ENCODE results near the gene NFKBIE.

The NFKBIE gene

DNA sequence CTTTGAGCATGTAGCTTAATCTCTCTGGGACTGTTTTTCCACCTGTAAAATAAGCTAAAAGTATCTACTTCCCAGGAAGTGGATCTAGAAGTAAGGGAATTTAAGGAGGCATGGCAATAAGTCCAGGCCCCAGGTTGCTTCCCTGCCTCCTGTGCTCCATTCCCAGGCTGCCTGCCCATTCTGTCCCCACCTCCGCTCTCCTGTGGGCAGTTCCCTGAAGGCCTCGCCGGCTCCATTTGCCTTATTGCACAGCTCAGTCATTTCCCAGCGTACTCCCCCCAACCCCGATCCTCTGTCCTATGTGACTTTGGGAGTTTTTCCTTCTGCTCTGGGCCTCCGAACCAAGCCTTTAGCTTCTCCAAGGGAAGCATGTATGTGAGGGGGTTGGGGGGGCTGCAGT is 37.3 kb downstream of the NFKBIE start:
- no peak for DNase-seq (ENCODE audit: low read depth in 2 of 3, low spot score in 1 of 3)

DNA sequence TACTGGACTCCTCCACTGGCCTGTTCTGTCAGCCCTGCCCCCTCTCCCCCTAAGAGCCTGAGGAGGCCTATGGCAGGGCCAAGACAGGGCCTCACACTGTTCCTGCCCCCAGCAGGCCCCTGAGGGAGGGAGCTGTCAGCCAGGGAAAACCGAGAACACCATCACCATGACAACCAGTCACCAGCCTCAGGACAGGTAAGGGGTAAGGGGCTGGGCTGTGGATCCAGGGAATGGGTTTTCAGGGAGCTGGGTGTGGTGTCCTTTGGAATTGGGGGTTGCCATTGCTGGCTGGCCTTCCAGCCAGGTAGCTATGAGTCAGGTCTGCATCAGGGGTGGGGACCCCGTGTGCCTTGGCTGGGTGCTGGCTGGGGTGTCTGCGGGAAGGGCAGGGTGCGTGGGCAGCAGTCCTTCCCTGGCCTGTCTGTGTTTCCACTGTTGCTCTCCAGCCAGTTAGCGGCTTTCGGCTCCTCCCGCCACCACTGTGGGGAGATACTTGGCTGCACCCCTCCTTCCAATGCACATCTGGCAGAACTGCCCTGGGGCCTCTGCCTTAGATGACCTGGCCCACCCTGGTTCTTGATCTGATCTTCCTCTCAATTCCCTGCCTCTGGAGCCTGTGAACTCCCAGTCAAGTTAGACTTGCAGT is 38.1 kb downstream of the NFKBIE start:
- DNase-seq (ENCODE audit: low read depth in 2 of 3, low spot score in 1 of 3), result no peak

DNA sequence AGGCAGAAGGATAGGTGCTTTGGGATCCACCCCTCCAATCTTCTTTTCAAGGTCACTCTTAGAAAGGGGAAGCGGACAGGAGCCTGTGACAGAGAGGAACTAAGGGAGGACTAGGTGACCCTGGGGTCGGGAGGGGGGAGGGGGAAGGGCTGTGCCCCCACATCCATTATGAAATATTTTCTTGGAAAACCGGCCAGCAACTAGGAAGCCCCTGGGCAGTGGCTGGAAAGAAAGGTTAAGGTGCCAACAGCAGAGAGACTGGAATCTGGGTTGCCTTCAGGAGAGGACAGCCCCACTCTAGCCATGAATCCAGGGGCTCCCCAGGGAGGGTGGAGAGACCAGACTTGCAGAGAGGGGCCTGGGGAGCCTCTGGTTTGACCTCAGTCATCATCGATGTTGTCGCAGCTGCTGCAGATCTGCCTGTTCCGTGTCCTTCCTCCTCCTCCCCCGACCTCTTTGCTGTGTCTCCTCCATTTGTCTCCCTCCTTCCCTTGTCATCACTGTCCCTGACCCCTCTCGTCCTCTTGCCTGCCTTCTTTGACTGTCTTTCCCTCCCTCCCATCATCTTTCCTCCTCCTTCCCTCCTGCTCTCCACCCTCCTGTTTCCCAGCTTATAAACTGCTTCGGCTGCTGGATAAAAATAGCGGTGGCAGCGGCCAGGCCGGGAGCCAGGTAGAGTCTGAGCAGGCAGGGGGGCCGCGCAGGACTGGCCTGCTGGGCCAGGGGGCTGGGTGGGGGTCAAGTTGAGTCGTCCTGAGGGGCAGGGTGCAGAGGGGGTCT is 38.8 kb downstream of the NFKBIE start:
- DNase-seq (ENCODE audit: low read depth in 2 of 3, low spot score in 1 of 3), result no peak

DNA sequence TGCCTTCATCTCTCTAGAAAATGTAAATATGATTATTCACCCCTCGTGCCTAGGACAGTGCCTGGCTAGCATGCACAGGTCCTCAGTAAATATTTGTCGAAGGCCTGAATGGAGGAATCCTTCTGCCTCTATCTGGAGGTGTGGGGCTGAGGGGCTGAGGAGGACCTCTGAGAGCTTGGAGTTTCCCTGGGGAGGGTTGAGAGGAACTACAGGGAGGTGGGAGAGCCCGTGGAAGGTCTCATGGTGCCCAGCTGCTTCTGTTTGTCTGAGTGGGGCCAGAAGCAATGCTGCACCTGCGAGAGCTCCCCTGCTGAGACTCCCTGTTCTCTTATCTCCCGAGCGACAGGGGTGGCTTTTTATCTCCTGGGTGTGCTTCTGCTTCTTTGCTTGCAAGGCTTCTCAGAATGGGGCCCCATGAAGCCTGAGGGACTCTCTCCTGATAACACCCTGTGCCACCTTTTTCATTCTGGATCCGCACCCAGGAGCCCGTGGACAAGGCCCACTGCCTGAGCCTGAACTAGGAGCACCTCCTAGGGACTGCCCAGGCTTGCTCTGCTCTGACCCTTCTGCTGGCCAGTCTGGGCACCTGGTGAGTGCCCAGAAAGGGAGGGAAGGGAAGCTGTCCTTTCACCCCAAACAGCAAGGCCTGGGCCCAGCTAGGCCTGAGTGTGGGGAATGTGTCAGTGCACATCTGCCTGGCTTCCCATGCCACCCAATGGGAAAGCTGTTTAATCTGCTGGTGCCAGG is 39.6 kb downstream of the NFKBIE start:
- no peak for DNase-seq (ENCODE audit: low read depth in 2 of 3, low spot score in 1 of 3)

DNA sequence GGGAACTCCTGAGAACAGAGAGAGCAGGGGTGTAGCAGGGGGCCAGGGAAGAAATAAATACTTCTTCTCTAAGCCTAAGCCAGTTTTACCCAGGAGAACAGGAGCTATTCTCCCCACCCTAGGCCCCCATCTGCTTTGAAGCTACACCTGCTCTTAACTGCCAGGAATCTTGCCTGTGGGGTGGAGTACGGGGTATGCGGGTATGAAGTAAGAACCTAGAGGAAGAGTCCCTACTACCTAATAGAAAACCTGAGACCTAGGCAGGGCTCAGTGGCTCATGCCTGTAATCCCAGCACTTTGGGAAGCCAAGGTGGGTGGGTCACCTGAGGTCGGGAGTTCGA is 40.4 kb downstream of the NFKBIE start:
- DNase-seq (ENCODE audit: low read depth in 2 of 3, low spot score in 1 of 3), result no peak

DNA sequence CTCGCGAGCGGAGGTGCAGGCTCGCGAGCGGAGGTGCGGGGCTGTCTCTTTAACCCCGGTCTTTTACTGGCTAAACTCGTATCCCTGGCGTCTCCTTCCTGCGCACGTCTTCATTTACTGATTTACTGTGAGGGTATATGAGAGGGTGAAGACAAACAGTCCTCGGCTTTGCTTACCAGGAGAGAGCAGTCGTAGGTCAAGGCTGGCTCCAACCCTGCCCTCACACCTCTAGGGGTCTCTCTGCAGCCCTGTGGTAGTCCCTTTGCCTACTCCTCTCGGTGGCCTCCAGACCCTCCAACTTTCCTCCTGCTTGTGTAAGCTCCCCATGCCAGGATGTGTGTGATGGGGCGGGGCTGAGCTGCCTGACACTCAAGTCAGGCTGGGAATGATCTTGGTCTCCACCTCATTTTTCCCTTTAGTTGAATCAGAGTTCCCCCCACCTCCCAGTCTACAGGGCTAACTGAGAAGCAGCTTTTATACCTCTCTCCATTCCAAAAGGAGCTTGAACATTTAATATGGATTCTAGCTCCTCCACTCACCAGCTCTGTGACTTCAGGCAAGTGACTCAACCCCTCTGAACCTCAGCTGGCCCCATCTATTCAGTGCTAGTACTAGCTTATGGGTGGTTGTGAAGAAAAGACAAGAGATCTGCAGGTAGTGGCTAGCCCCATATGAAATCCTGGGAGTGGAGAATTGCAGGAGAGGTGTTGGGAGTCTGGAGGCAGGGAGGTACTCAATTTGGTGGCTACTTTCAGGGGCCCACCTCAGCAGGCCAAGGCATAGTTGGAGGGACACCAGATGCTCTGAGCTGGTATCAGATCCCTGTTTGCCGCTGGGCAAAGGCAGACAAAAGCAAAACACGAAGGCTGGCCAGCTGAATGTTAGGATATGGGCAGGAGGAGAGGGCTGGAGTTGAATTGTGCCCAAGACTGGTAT is 41.1 kb downstream of the NFKBIE start:
- no peak for DNase-seq (ENCODE audit: low read depth in 2 of 3, low spot score in 1 of 3)

DNA sequence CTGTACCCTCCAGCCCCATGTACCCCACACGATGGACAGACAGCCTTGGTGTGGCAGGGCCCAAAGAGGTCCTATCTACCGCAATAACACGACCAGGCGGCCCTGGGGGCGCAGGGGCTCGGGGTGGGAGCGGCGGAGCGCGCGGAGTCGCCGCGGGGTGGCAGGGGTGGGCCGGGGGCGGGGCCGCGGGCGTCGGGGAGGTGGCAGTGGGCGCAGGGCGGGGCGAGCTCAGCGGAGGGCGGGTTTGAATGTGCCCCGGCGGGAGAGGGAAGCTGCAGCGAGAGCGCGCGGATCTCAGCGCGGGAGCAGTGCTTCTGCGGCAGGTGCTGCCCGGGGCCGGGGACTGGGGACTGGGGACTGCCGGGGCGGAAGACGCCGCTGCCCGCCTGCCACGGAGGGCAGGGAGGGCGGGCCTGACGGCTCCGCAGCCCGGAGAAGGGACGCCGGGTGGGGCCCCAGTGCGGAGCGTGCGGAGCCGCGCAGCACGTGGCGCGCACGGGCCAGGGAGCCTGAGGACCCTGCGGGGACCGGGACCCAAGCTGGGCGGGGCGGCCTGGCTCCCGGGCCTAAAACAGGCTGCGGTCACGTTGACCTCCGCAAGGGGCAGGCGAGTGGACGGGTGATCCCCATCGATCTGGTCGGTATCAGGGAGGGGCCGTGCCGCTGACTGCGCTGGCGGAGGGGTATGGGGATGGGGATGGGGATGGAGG is 41.9 kb downstream of the NFKBIE start, which contains the start of gene SLC29A1:
Gene SLC29A1, plus strand, starts transcription at position 277 of the 710 bp plus-strand sequence. CDS start 3,719 bp downstream, outside the sequence.
- peak; percentile 70 to 87 (median 73) for DNase-seq (ENCODE audit: low read depth in 2 of 3, low spot score in 1 of 3)

DNA sequence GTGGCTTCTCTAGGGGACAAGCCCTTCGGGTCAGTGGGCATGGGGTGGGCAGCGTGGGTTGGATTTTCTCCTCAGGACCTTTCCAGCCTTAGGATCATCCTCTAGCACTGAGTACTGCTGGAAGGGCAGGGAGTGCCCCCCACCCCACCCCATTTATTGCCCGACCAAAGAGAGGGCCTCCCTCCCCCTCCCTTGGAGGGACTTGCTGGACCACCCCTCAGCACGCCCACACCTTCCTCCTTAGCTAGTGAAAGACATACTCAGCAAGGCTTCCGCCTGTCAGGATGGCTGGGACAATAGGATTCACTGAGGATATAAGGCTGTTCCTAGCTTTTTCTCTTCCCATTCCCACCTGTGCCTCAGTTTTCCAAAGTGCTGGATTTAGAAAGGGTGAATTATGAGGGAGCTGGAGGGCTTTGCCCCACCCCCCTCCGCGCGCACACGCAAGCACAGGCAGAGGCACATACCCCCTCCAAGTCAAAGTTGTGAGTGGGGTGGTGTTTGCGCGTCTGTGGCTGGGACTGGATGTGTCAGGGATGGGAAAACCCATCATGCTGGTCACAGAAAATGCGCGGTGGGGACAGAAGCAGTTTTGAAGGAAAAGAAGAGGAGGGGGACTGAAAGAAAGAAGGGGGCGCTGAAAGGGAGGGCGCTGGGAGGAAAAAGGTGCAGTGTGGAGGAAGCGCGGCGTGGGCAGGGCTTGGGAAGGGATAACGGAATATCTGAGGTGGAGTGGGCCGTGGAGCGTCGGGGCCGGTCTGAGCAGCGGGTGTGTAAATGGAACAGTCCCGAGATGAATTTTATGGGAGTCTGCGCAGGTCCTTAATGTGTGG is 42.6 kb downstream of the NFKBIE start:
- no peak for DNase-seq (ENCODE audit: low read depth in 2 of 3, low spot score in 1 of 3)

DNA sequence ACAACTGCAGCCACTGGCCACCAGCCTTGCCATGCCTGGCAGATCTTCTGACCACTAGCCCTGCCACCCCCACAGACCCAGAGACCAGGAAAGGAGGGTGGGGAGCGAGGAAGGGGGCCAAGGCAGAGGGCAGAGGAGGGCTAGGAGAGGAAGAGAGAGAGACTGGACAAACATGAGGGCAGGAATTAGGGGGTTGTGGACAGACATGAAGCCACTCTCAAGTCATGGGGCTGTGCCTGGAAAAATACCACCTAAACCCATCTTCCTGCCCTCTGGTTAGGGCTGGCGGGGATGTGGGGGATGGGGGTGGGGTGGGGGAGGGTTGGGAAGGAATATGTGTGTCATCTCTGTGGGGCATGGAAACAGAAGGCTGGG is 43.4 kb downstream of the NFKBIE start:
- DNase-seq (ENCODE audit: low read depth in 2 of 3, low spot score in 1 of 3), result no peak

DNA sequence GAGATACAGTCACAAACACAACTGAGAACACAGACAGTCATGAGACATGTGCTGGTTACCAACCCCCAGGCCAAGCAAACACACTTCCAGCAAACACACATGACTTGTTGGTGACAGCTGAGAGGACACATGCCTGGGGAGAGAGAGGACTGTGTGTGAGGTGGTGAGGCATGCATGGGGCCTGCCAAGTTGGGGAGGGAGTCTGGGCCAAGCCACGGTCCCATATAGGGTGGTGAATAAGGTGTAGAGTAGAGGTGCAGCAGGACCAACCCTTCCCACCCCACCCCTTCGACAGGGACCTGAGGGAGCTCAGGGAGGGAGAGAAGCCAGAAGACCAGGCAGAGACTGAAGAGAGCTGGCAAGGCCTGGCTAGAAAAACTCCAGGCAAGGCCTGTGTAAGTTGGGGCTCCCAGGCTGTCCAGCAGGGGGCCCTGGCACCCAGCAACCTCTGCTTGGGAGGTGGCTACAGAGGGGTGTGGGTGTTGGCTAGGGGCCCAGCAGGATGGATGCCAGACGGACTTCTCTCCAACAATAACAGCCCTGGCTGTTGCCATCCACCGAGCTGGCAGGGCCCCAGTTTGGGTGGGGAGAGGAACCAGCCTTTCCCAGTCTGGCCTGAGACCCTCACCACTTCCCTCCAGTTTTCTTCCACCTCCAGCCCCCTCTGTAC is 43.9 kb downstream of the NFKBIE start:
- DNase-seq (ENCODE audit: low read depth in 2 of 3, low spot score in 1 of 3), result peak; percentile 65 to 75 (median 67)

DNA sequence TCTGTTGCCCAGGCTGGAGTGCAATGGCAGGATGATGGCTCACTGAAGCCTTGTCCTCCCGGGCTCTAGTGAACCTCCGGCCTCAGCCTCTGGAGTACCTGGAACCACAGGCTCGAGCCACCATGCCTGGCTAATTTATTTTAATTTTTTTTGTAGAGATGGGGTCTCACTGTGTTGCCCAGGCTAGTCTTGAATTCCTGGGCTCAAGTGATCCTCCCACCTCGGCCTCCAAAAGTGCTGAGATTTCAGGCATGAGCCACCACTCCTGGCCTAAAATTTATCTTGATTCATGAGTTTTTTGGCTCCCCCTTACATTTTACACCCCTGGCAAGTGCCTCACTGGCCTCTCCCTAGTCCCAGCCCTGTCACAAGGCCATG is 44.4 kb downstream of the NFKBIE start:
- no peak for DNase-seq (ENCODE audit: low read depth in 2 of 3, low spot score in 1 of 3)

DNA sequence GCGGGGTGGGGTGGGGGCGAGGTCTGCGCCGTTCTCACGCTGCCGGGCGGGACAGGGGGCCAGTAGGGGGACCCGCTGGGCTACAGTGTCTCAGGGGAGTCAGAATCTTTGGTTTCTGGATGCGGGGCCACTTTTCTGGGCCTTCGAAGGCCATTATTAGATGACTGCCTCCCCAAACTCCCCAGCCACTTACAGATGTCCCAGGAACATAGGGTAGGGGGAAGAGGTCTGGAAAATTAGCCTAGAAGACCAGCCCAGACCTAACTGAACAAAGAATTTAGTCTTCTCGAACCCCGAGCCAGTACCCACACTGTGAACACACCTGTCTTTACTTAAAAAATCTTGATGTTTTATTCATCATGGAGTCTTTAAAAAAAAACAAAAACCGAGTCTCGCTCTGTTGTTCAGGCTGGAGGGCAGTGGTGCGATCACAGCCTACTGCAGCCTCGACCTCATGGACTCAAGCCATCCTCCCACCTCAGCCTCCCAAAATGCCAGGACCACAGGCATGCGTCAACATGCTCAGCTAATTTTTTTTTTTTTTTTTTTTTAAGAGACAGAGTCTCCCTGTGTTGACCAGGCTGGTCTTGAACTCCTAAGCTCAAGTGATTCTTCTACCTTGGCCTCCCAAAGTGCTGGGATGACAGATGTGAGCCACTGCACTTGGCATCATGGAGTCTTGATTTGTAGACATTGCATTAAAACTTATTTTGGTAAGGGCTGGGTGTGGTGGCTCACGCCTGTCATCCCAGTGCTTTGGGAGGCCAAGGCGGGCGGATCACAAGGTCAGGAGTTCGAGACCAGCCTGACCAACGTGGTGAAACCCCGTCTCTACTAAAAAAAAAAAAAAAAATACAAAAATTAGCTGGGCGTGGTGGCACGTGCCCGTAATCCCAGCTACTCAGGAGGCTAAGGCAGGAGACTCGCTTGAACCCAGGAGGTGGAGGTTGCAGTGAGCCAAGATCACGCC is 45.3 kb downstream of the NFKBIE start:
- DNase-seq (ENCODE audit: low read depth in 2 of 3, low spot score in 1 of 3), result no peak

DNA sequence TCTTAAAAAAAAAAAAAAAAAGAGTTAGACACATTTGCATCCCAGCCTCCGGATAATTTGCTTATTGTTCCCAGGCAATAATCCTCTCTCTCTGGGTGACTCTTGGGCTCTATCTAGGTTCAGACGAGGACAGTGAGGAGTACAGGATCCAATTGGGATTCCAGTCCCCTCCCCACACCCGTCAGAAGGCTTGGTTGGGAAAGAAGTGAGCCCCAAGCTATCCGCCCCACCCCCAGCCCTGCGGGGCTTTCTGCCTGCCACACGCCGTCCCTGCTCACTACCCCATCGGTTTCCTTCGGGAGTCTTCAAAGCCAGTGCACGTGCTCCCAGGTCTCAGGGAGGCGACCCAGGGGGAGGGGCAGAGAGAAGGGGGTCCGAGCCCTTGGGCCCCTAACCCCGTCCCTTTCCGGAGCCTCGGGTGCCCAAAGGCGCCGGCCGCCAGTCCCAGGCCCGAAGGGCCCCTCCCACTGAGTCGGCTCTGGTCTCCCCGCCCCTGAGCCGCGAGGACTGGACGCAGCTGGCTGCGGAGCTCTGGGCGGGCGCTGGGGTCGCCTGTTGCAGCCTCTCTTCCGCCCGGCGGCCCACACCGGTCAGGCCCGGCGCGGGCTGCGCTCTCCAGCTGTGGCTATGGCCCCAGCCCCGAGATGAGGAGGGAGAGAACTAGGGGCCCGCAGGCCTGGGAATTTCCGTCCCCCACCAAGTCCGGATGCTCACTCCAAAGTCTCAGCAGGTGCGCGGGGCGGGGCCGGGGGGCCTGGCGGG is 46.1 kb downstream of the NFKBIE start:
- no peak for DNase-seq (ENCODE audit: low read depth in 2 of 3, low spot score in 1 of 3)

DNA sequence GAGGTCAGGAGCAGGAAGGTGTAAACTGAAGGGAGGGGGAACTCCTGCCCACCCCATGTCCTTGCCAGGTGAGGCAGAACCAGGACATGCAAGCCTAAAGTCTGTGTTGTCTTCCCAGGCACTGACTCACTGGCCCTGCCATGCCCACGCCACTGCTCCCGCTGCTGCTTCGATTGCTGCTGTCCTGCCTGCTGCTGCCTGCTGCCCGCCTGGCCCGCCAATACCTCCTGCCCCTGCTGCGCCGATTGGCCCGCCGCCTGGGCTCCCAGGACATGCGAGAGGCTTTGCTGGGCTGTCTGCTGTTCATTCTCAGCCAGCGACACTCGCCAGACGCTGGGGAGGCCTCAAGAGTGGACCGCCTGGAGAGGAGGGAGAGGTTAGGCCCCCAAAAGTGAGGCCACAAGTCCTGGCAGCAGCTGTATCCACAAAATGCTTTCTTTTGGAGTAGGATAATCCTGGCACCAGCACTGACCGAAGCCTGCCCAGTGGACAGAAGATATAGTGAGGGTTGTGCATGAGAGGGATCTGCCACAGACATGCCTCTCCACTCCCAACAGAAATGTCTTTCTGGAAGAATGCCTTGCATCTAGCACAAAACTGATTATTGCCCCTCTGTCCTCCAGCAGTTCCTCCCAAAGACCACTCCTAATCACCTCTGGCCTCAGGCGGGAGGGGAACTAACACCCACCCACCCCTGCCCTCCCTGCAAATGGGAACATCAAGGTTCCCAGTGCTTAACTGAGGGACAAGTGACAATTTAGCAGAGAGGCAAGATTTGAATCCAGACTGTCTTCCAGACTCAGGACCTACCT is 47.8 kb downstream of the NFKBIE start:
- no peak for DNase-seq (ENCODE audit: low read depth in 2 of 3, low spot score in 1 of 3)

DNA sequence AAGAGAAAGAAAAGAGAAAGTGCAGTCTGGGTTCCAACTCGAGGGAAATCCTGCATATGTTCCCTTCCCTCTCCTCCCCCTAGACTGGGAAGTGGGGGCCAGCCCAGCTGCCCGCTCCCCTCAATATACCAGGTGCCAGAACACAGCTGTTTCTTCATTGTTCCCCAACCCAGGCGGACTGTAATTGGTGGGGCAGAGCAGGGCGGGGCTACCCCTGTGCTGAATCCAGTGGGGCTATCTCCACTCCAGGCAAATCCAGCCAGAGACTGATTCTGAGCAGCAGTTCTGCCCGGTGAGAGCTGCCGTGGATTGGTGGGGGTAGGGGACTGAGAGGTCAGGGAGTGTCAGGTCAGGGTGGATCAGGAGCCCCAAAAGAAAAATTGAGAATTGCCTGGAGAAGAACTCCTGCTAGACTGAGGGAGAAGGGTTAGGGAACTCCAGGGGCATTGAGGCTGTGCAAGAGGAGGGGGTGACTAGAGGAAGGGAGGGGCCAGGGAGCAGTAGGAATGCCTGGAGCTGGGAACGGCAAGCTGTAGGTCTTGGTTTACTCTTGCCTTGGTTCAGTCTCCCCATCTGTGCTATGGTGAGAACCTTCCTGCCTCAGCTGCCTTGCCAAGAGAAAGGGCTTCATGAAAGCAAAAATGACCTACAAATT is 48.5 kb downstream of the NFKBIE start, which contains the start of gene MYMX:
Gene MYMX, plus strand, starts transcription at position 250 of the 655 bp plus-strand sequence. CDS start 546 bp downstream, outside the sequence.
- no peak for DNase-seq (ENCODE audit: low read depth in 2 of 3, low spot score in 1 of 3)

DNA sequence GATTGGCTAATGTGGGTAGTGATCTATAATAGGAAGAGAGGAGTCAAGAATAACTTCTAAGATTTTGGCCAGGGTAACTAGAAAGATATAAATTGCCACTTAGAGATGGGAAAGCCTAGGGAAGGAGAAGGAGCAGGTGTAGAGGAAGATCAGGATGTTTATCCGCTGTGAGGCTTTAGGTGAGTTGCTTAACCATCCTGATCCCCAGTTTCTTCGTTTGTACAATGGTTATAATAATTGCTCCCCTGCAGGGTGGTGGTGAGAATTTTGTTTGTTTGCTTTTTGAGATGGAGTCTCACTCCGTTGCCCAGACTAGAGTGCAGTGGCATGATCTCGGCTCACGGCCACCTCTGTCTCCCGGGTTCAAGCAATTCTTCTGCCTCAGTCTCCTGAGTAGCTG is 51.0 kb downstream of the NFKBIE start:
- DNase-seq (ENCODE audit: low read depth in 2 of 3, low spot score in 1 of 3), result no peak

Measured in stimulated activated CD4-positive, alpha-beta T cell treated with anti-CD3 and anti-CD28 coated beads, Interleukin-12 subunit alpha, Interleukin-12 subunit beta, amount 100 ng/mL, for 48 hours (primary cell).